PFSK-1 (cell line): Measurements from ENCODE around the gene SENP1.

Experiments
- POLR2AphosphoS5 ChIP-seq: IDR thresholded peaks from 2 replicates; pipeline ENCODE4 v1.6.1; 2012; ENCODE audit warnings: low read depth, mild to moderate bottlenecking, control low read depth, low read length, moderate library complexity
- REST ChIP-seq, 2 experiments: IDR thresholded peaks; 2 replicates each; pipeline versions ENCODE4 v1.6.1 to v1.8.0; 2011 to 2012; ENCODE audit warnings: low read depth in 2 of 2, low read length in 2 of 2, control low read depth in 1 of 2, inconsistent platforms in 1 of 2, mild to moderate bottlenecking in 1 of 2, moderate library complexity in 1 of 2; ENCODE audit not compliant: insufficient read depth in 1 of 2
- TAF1 ChIP-seq: IDR thresholded peaks from 2 replicates; pipeline ENCODE4 v1.6.1; 2012; ENCODE audit warnings: low read length, control low read depth, borderline replicate concordance; ENCODE audit not compliant: insufficient read depth

GRCh38 chr12:48058771-48059170 lies 47.1 kb downstream of the SENP1 start:
- TF ChIP-seq POLR2AphosphoS5 (no peak), REST (IDR thresholded peaks at IDR 0.05; ENCODE audit: insufficient read depth in 1 of 2, low read depth in 2 of 2, low read length in 2 of 2) (no peak), TAF1 (no peak)
